K562 (cell line): Measurements from ENCODE around the gene PREP. TPM values are rescaled to one million over a fixed set of nuclear protein-coding genes. Genes with fewer than 3 reads are reported as not detected.

Source experiments
- CEBPB ChIP-seq: fragments of 450-650 bp; IDR thresholded peaks from 2 replicates; pipeline ENCODE4 v1.6.1; 2016; ENCODE audit warnings: missing genetic modification characterization, missing compliant biosample characterization
- CXXC5 ChIP-seq: fragments of 250-450 bp; sonication (Bioruptor Pico); IDR thresholded peaks from 2 replicates; pipeline ENCODE4 v1.8.0; 2022; ENCODE audit warnings: inconsistent platforms, mild to moderate bottlenecking, moderate library complexity
- HNRNPUL1 ChIP-seq: fragments of 200-400 bp; formaldehyde crosslinking; IDR thresholded peaks from 2 replicates; pipeline ENCODE4 v1.6.1; 2017; ENCODE audit warnings: low read length
- HOXB6 ChIP-seq: fragments of 250-450 bp; sonication (Bioruptor Pico); IDR thresholded peaks from 2 replicates; pipeline ENCODE4 v1.5.1; 2022; ENCODE audit warnings: mild to moderate bottlenecking, borderline replicate concordance
- IFI16 ChIP-seq: fragments of 250-450 bp; sonication (Bioruptor Pico); IDR thresholded peaks from 2 replicates; pipeline ENCODE4 v2.1.2; 2022; ENCODE audit warnings: mild to moderate bottlenecking, inconsistent platforms
- MEIS2 ChIP-seq: fragments of 450-650 bp; IDR thresholded peaks from 2 replicates; pipeline ENCODE4 v1.6.1; 2014; ENCODE audit warnings: mild to moderate bottlenecking; ENCODE audit not compliant: partially characterized antibody
- MTA3 ChIP-seq: fragments of 450-650 bp; formaldehyde crosslinking; IDR thresholded peaks from 2 replicates; pipeline ENCODE4 v1.6.1; 2017; ENCODE audit warnings: mild to moderate bottlenecking, borderline replicate concordance
- RBM34 ChIP-seq: fragments of 200-400 bp; formaldehyde crosslinking; IDR thresholded peaks from 2 replicates; pipeline ENCODE4 v1.6.1; 2018; ENCODE audit warnings: low read length, borderline replicate concordance; ENCODE audit not compliant: insufficient read depth
- TAF15 ChIP-seq: fragments of 200-400 bp; formaldehyde crosslinking; IDR thresholded peaks from 2 replicates; pipeline ENCODE4 v1.6.1; 2017; ENCODE audit warnings: mild to moderate bottlenecking, low read depth, low read length, moderate library complexity
- TAF9B ChIP-seq: fragments of 450-650 bp; IDR thresholded peaks from 2 replicates; pipeline ENCODE4 v1.6.1; 2018; ENCODE audit warnings: mild to moderate bottlenecking; ENCODE audit not compliant: partially characterized antibody
- TARDBP ChIP-seq: fragments of 450-650 bp; IDR thresholded peaks from 2 replicates; pipeline ENCODE4 v1.6.1; 2016
- ZBTB8A ChIP-seq: fragments of 450-650 bp; IDR thresholded peaks from 2 replicates; pipeline ENCODE4 v1.6.1; 2018; ENCODE audit warnings: mild to moderate bottlenecking, moderate library complexity; ENCODE audit not compliant: partially characterized antibody
- ZHX1 ChIP-seq: fragments of 150-350 bp; conservative IDR thresholded peaks from 2 replicates; pipeline ENCODE4 v1.6.1; 2014; ENCODE audit warnings: low read length
- ZNF121 ChIP-seq: sonication (generic); formaldehyde crosslinking; conservative IDR thresholded peaks from 2 replicates; pipeline ENCODE4 v1.8.0; 2022; ENCODE audit warnings: missing genetic modification reagents
- ZNF277 ChIP-seq: fragments of 250-450 bp; sonication (Bioruptor Pico); IDR thresholded peaks from 2 replicates; pipeline ENCODE4 v1.8.0; 2022; ENCODE audit warnings: inconsistent platforms, mild to moderate bottlenecking, moderate library complexity, borderline replicate concordance
- ZNF324 ChIP-seq: fragments of 250-450 bp; sonication (Bioruptor Pico); IDR thresholded peaks from 2 replicates; pipeline ENCODE4 v1.4.0; 2020; ENCODE audit warnings: mild to moderate bottlenecking
- ZNF395 ChIP-seq: fragments of 200-800 bp; sonication (Bioruptor generic); IDR thresholded peaks from 2 replicates; pipeline ENCODE4 v1.6.1; 2017; ENCODE audit warnings: missing genetic modification characterization, missing compliant biosample characterization
- ZNF764 ChIP-seq: fragments of 250-450 bp; sonication (Bioruptor Pico); IDR thresholded peaks from 2 replicates; pipeline ENCODE4 v1.4.0; 2020; ENCODE audit warnings: low read depth, mild to moderate bottlenecking, moderate library complexity
- polyA plus RNA-seq, 8 experiments: library from polyadenylated mRNA; depleted of rRNA in 4 of 8; stranded (reverse) in 5 of 8; unstranded in 3 of 8; fragments of >200 nt; fragmentation: Nextera tagmentation in 2 of 8; fragmentation: Illumina TruSeq in 1 of 8; extraction: Ambion mirVana in 2 of 8; extraction: Trizol in 1 of 8; gene quantifications; 2 replicates each; pipeline versions ENCODE4 v1.2.1 to v1.2.3, GENCODE V29; 2011 to 2014; ENCODE audit warnings: inconsistent platforms in 1 of 8, missing spikeins in 1 of 8
- total RNA-seq, 7 experiments: library from RNA; depleted of rRNA in 6 of 7; stranded (reverse); fragments of >200 nt in 6 of 7; fragmentation: Illumina TruSeq in 2 of 7; extraction: Trizol in 2 of 7; gene quantifications; 2 replicates each; pipeline versions ENCODE4 v1.2.1 to v1.2.3, GENCODE V29; 2011 to 2021; ENCODE audit warnings: low replicate concordance in 1 of 7

Gene PREP
- total and polyA plus RNA-seq, 9 of the 15 experiments (the other 6 are each of a cell fraction or from before 2014, with no cell fraction given): 14.1 to 60.8 (median 28.3) TPM

- TF ChIP-seq RBM34 (no peak), ZNF324 (CRISPR knock-in tag) (no peak), ZNF277 (CRISPR knock-in tag) (no peak), TARDBP (peak; percentile 28; the same call in 1 of the 2 replicates), HOXB6 (CRISPR knock-in tag) (no peak), MEIS2 (peak; percentile 73), CEBPB (no peak), ZHX1 (no peak), ZNF121 (no peak), HNRNPUL1 (no peak), ZNF395 (CRISPR knock-in tag) (peak; percentile 46; the same call in 1 of the 2 replicates), CXXC5 (peak; percentile 94), TAF9B (no peak), MTA3 (no peak), ZBTB8A (no peak), ZNF764 (CRISPR knock-in tag) (no peak), TAF15 (no peak), IFI16 (CRISPR knock-in tag) (no peak)
These were observed at the start of gene PREP (continued) for GRCh38 chr6:105402939-105403935.
